ENCODE results near the gene DNHD1.

DNA sequence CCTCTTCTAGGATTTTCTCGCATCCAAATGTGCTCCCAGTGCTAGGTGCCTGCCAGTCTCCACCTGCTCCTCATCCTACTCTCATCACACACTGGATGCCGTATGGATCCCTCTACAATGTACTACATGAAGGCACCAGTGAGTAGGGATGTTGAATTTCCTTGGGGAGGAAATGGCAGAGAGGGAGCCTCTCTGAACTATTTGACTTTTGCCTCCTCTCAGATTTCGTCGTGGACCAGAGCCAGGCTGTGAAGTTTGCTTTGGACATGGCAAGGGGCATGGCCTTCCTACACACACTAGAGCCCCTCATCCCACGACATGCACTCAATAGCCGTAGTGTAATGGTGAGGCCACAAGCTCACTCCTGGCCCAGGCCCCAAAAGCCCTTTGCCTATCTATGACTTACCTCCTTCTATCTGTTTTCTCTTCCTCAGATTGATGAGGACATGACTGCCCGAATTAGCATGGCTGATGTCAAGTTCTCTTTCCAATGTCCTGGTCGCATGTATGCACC is 112.5 kb downstream of the DNHD1 start:
- TF ChIP-seq, protein P1, sequence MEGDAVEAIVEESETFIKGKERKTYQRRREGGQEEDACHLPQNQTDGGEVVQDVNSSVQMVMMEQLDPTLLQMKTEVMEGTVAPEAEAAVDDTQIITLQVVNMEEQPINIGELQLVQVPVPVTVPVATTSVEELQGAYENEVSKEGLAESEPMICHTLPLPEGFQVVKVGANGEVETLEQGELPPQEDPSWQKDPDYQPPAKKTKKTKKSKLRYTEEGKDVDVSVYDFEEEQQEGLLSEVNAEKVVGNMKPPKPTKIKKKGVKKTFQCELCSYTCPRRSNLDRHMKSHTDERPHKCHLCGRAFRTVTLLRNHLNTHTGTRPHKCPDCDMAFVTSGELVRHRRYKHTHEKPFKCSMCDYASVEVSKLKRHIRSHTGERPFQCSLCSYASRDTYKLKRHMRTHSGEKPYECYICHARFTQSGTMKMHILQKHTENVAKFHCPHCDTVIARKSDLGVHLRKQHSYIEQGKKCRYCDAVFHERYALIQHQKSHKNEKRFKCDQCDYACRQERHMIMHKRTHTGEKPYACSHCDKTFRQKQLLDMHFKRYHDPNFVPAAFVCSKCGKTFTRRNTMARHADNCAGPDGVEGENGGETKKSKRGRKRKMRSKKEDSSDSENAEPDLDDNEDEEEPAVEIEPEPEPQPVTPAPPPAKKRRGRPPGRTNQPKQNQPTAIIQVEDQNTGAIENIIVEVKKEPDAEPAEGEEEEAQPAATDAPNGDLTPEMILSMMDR (conservative IDR thresholded peaks at IDR 0.05): no peak
- no peak for TF ChIP-seq ZFX (IDR thresholded peaks at IDR 0.05)
